Upper lobe of right lung (tissue), 1 donor: Measurements from ENCODE around the gene ANP32B. TPM values are rescaled to one million over a fixed set of nuclear protein-coding genes. Genes with fewer than 3 reads are reported as not detected.

ENCODE experiments used
- ATAC-seq: fragments of 200-7000 bp; cut with Tn5 transposase; one replicate; pipeline ENCODE4 v1.9.1; 2020; ENCODE audit warnings: mild to moderate bottlenecking, moderate library complexity
- DNase-seq: peaks from one replicate; pipeline ENCODE4 v3.0.0-alpha.2; 2020
- H3K27ac ChIP-seq: fragments of 200-600 bp; one replicate; pipeline ENCODE4 v1.8.0; 2022
- H3K27me3 ChIP-seq: fragments of 200-600 bp; one replicate; pipeline ENCODE4 v1.8.0; 2022; ENCODE audit warnings: mild to moderate bottlenecking
- H3K36me3 ChIP-seq: fragments of 200-600 bp; one replicate; pipeline ENCODE4 v1.8.0; 2022
- H3K4me1 ChIP-seq: fragments of 200-600 bp; one replicate; pipeline ENCODE4 v1.8.0; 2022
- H3K4me3 ChIP-seq: fragments of 200-600 bp; one replicate; pipeline ENCODE4 v1.8.0; 2022; ENCODE audit warnings: mild to moderate bottlenecking
- H3K9me3 ChIP-seq: fragments of 200-600 bp; one replicate; pipeline ENCODE4 v1.8.0; 2022
- intact Hi-C: fragments of 100-400 bp; cut with DNase I; formaldehyde crosslinking; loops from one replicate; pipeline ENCODE4 v1.11.0; 2022
- long read RNA-seq: library from polyadenylated mRNA; unstranded; transcript quantifications from one replicate; pipeline ENCODE4 v2.0.0, GENCODE V29; 2021
- total RNA-seq: library from RNA; stranded (reverse); fragmentation: NEBNext Ultra II Directional; extraction: Animal tissue kit (Norgen Biotek cat#: 25700); gene quantifications from one replicate; pipeline ENCODE4 v1.2.1, GENCODE V29; 2021
- TF ChIP-seq, protein P1 (sequence below): fragments of 200-600 bp; IDR thresholded peaks from one replicate; pipeline ENCODE4 v1.8.0; 2022; ENCODE audit warnings: antibody characterized with exemption
- donor health status: DM: no; HTN: yes; CAD: no; lungs with severe emphysema.

Gene ANP32B
- 107 TPM for total RNA-seq
- long read RNA-seq, transcript ANP32B-201 (7 exons, 1,463 nt), result major isoform, 207 of 223 reads
- long read RNA-seq, partial matches to known transcripts, result 1 of 223 reads
- long read RNA-seq, other reads (novel, unspliced or antisense), result 15 of 223 reads

DNA sequence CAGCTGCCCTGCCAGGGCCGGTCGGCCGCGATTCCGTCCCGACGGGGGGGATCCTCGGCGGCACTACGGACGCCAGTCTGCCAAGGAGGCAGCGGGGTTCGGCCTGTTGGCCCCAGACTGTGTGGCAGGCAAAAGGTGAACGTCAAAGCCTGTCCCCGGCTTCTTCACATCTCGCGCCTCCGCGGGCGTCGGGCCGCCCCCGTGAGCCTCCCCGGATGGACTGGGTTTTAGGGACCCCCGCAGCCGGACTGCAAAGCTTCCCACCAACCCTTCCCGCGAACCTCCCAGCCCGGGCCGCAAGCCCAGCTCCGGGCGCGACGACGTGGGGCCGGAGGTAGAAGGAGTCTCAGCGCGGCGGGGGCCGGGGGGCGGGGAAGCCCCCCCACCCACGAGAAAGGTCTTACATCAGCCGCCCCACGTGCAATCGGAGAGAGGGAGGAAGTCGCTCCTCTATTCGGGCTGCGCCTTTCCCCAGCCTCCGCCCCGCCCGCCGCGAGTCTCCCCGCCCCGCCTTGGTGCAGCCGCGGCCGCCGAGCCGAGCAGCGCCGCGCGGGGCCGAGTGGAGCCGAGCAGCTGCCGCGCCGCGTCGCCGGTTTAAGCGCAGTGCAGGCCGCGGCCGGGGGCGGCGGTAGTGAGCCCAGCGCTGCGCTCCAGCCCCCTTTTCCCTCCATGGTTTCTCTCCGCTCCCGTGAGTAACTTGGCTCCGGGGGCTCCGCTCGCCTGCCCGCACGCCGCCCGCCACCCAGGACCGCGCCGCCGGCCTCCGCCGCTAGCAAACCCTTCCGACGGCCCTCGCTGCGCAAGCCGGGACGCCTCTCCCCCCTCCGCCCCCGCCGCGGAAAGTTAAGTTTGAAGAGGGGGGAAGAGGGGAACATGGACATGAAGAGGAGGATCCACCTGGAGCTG is at the start of gene ANP32B:
Gene ANP32B, plus strand, starts transcription at position 659 of the 906 bp plus-strand sequence. Its CDS starts 215 bp downstream, at position 874.
- H3K4me1 ChIP-seq, result peaks cover 31% of the 10 kb centered on the region
- TF ChIP-seq, protein P1, sequence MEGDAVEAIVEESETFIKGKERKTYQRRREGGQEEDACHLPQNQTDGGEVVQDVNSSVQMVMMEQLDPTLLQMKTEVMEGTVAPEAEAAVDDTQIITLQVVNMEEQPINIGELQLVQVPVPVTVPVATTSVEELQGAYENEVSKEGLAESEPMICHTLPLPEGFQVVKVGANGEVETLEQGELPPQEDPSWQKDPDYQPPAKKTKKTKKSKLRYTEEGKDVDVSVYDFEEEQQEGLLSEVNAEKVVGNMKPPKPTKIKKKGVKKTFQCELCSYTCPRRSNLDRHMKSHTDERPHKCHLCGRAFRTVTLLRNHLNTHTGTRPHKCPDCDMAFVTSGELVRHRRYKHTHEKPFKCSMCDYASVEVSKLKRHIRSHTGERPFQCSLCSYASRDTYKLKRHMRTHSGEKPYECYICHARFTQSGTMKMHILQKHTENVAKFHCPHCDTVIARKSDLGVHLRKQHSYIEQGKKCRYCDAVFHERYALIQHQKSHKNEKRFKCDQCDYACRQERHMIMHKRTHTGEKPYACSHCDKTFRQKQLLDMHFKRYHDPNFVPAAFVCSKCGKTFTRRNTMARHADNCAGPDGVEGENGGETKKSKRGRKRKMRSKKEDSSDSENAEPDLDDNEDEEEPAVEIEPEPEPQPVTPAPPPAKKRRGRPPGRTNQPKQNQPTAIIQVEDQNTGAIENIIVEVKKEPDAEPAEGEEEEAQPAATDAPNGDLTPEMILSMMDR, result peak; percentile 71
- no peaks in the 10 kb centered on the region for H3K9me3 ChIP-seq
- H3K27ac ChIP-seq, result peak within 1 kb of the TSS; percentile 96
- ATAC-seq (peak; percentile 92), DNase-seq (peak; percentile 97)
- H3K27me3 ChIP-seq, result no peaks in the 10 kb centered on the region
- peak within 1 kb of the TSS; percentile 98 for H3K4me3 ChIP-seq
- H3K36me3 ChIP-seq, result no peaks in the 10 kb centered on the region
- intact Hi-C loops, result no loop called here

DNA sequence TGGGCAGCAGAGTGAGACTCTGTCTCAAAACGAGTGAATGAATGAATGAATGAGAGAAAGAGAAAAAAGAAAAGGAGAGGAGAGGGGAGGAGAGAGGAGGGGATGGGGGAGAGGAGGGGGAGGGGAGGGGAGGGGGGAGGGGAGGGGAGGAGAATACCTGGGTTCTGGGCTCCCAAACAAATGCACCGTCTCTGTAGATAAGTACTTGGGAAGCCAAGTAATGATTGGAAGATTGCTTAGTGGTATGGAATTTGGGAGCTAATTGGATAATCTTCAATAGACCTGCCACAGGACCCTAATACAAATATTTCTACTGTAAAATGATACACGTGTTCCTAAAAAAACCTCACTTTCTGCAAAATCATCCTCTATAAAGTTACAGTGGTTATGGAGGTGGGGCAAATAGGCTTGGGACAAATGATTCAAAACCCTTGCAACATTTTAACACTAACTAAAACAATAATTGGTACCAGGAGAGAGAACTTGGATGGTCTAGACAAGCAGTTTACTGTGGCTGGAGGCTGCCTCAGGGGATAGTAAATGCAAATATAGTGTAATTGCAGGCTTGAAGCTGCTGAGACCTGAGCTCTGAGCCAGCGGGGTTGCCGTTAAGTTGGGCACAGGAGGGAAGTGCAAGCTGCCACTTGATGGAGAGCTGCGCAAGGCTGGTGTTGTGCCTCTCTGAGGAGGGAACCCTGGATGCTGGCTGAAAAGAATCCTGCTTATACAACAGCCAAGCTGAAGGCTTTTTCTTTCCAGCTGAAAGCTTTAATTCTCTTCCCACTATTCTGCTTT is 48.6 kb upstream of the ANP32B start:
- Histone ChIP-seq H3K36me3 (no peaks in the 10 kb centered on the region), H3K4me3 (no peak overlapping the region), H3K4me1 (no peaks in the 10 kb centered on the region), H3K27me3 (peaks cover 6% of the 10 kb centered on the region), H3K27ac (no peak overlapping the region), H3K9me3 (no peaks in the 10 kb centered on the region)
- intact Hi-C loops, result no loop called here
- DNase-seq, result no peak
- TF ChIP-seq, protein P1, result no peak
- no peak for ATAC-seq

DNA sequence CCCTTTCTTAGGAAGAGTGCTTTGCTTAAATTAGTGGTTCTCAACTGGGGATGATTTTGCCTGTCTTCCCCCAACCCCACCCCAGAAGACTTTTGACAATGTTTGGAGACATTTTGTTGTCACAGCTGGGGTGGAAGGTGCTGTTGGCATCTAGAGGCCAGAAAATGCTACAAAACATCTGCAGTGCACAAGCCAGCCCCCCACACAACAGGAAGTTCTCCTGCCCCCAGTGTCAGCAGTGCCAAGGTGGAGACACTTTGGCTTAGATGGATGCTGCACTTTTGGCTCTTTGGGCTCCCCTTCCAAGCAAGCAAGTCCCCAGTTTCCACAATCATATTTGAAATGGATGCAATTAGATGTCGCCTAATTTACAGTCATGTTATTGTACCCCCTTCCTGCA is 47.9 kb upstream of the ANP32B start:
- Histone ChIP-seq H3K27me3 (peaks cover 6% of the 10 kb centered on the region), H3K4me3 (no peak overlapping the region), H3K9me3 (no peaks in the 10 kb centered on the region), H3K27ac (no peak overlapping the region), H3K36me3 (no peaks in the 10 kb centered on the region), H3K4me1 (no peaks in the 10 kb centered on the region)
- ATAC-seq (no peak), DNase-seq (no peak)
- intact Hi-C loops, result no loop called here
- TF ChIP-seq, protein P1, result no peak

GRCh38 chr9:97936998-97937397 is 46.1 kb upstream of the ANP32B start:
- H3K36me3 ChIP-seq, result no peaks in the 10 kb centered on the region
- H3K4me3 ChIP-seq, result no peak overlapping the region
- DNase-seq (no peak), ATAC-seq (no peak)
- no peaks in the 10 kb centered on the region for H3K4me1 ChIP-seq
- H3K27ac ChIP-seq, result no peak overlapping the region
- intact Hi-C loops, result no loop called here
- peaks cover 12% of the 10 kb centered on the region for H3K27me3 ChIP-seq
- TF ChIP-seq, protein P1, result no peak
- no peaks in the 10 kb centered on the region for H3K9me3 ChIP-seq

GRCh38 chr9:97938081-97938644 is 45.0 kb upstream of the ANP32B start, which contains the start of gene HEMGN:
HEMGN (minus strand) TSS chr9:97938172; CDS start chr9:97938136, 36 bp downstream.
- Histone ChIP-seq H3K9me3 (no peaks in the 10 kb centered on the region), H3K27me3 (peaks cover 12% of the 10 kb centered on the region), H3K4me3 (no peak within 1 kb of the TSS), H3K36me3 (no peaks in the 10 kb centered on the region), H3K4me1 (no peaks in the 10 kb centered on the region), H3K27ac (no peak within 1 kb of the TSS)
- intact Hi-C loops, result no loop called here
- ATAC-seq (no peak), DNase-seq (no peak)
- TF ChIP-seq, protein P1, result no peak
